Activated CD4-positive, alpha-beta T cell treated with anti-CD3 and anti-CD28 coated beads, Interleukin-2, Interleukin-6, amounts not matched to agents 100 ng/mL and 50 ng/mL, durations not matched to agents 16 hours and 8 hours (primary cell): Measurements from ENCODE around the gene LEMD1.
A peak's percentile ranks its signal among the peaks of the same experiment; 100 is the strongest.

Experiments
- DNase-seq: peaks from one replicate; pipeline ENCODE4 v3.0.0-alpha.2; 2020

Gene LEMD1

GRCh38 chr1:205421798-205422197 lies at the start of gene LEMD1:
Gene LEMD1, minus strand, starts transcription at chr1:205422056. Its CDS starts 1,520 bp downstream, at chr1:205420536.
- DNase-seq, result no peak

DNA sequence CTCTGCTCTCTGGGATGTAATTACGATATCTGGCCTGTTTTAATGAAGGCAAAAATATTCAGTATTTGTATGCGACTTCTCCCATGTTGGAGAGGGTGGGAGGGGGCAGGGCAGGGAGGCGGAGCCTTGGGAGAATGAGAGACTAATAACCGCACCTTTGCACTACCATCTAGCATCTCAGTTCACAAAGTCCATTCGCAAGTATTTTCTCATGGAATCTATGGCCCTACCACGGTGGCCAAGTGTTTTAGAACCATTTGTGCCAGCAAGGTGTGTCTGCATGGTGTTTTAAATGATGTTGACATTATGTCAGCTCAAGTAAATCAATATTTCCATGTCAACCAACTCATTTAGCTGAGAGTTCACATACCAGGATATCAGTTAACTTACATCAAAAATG lies 48.3 kb upstream of the LEMD1 start:
- DNase-seq, result no peak

DNA sequence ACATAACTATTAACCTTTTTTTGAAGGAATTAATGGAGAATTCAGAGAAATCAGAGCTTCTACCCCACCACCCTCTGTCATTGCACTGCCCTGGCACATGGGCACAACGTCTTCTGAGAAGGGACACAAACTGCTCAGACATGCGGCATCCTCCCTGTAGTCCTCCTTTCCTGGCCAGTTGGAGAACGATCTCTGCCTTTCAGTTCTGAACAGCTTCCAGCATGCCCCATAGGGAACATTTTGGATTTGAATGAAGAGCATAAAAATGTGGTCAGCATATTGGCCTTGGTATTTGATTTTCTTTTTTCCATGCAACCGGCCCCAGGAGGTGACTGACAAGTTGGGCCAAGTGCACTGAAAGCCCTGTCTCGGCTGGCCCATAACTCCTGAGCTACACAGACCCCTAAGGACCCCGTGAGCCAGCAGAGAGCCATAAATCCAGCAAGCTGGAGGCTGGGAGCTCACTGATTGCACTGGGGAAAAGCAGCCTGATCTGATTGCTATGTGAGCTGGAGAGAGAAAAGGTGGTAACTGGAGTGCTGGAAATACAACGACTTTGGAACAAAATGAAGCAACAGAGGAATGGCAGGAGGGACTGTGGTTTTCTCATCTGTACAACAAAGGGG lies 44.9 kb upstream of the LEMD1 start:
- DNase-seq, result no peak

GRCh38 chr1:205465392-205465791 lies 43.5 kb upstream of the LEMD1 start:
- DNase-seq, result no peak

- peak; percentile 38 for DNase-seq
These were observed 37.1 kb upstream of the LEMD1 start for GRCh38 chr1:205458777-205459566.

DNA sequence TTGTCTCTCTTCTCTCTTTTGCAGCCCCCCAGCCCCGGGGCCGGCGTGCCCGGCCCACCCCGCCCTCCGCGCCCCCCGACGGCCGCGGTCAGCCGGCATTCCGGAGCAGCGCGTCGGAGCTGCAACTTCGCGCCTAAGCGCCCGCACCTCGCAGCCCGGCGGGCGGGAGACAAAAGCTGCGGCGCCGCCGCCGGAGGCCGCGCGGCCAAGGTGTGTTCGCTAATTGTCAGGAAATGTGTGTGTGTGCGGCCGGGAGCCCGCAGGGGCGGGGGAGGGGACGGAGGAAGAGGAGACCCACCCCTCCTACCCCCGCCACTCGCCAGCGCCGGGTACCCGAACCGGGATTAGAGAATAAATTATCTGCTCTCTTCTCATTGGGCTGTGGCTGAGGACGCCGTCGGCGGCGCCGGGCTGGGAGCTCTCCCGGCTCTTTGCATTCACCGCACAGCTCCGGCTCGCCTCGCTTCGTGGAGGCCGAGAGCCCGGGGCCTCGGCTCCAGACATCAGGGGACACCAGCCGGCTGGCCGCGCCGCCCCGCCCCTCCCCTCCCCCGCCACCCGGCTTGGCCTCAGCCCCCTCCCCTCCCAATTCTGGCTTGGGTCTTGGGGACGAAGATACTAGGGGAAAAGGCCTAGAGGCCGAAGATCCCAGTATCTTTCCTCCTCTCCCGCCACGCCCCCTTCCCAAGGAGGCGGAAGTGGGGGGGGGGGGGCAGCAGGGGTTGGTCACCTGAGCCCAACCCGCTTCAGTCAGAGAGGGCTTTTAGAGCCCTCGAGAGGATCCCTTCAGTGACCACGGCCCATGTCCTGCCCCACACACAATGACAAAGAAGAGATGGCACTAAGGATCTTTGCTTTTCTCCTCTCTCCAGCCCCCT lies 35.3 kb upstream of the LEMD1 start:
- DNase-seq, result no peak

GRCh38 chr1:205456383-205456867 lies 34.6 kb upstream of the LEMD1 start:
- no peak for DNase-seq

- no peak for DNase-seq
These were observed 33.9 kb upstream of the LEMD1 start, which contains the start of gene BLACAT1 for GRCh38 chr1:205455581-205456382. Gene BLACAT1, minus strand, starts transcription at chr1:205456045.

DNA sequence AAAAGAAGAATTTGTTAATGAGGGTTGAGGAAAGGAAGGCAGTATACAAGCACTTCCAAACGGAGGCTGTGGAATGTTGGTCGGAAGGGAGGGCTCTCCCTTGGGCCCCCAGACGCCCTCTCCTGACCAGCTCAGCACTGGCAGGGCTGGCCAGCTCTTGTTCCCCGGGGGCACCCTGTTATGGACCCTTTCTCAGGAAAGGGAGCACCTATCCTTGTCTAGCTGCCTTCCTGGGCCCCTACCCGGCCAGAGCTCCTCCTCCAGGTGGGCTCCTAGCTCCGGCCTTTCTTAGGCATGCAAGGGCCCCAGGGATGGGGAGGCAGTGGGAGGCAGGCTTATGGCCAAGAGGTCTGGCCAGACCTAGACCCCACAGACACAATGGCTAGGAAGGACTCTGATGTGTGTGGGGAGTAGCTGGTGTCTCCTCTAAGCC lies 33.1 kb upstream of the LEMD1 start:
- DNase-seq, result no peak

DNA sequence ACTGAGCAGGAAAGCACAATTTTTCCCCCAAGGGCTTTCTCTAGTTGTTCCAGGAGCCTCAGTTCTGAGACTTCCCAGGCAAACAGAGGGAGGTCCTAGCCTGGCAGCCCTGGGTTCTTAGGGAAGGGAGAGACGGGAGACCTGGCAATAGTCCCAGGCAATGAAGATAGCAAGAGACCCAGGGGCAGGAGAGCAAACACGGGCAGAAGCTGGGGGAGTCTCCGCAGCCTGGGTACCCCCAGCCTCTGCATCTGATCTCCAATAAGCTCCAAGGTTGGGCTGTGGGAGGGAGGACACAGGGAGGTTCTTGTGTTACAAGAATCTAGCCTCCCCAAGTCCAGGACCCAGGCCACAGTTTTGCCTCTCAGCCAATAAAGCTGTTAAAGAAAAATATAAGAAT lies 31.6 kb upstream of the LEMD1 start:
- no peak for DNase-seq

DNA sequence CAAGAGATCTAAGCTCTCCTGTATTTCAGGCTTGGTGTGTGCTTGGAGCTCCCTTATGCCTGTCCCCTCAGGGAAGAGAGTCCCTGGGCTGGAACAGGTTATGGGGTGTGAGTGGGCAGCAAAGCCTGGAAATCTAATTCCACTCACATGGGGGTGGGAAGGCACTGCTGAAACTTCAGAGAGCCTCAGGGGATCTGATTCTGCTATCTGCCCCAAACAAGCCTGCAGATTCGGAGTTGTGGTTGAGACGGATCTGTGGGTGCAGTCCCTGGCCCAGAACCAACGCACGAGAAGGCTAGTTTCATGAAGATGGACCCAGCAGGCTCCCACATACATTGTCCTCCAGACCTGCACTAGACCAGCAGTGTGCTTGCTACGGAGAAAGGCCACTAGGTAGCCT lies 31.1 kb upstream of the LEMD1 start:
- DNase-seq, result no peak

DNA sequence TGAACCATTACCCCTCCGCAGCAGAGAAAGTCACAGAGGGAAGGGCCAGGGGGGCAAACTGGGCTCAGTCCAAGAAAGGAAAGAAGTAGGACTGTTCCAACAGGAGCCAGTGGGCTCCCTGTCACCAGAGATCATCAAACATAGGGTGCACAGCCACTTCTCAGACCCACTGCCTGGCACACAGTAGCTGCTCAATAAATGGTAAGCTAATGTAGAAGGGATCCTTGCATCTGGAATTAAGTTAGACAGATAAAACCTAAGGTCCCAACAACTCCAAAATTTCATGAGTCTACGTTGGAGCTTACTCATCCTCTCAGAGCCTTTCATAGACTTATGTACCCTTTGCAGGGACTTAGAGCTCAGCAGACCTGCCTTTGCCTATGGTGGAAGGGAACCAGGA lies 30.5 kb upstream of the LEMD1 start:
- DNase-seq, result no peak

DNA sequence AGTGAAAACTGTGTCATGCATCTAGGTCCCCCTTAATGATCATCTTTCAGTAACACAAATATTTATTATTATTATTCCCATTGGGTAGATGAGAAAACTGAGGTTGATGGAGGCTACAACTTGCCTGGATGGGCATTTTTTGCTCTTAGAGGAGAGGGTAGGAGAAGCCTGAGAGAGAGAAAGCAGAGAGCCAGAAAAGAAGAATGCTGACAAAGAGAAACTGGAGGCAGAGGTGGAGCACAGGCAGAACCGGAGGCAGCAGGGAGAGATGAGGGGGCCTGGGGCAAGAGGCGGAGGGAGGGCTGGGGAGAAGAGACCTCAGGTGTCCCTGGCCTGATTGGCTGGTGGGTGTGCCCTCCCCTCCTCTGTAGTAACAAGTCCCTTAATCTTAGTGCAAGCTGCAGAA lies 29.9 kb upstream of the LEMD1 start:
- no peak for DNase-seq

- no peak for DNase-seq
These were observed 29.3 kb upstream of the LEMD1 start for GRCh38 chr1:205451202-205451601.

DNA sequence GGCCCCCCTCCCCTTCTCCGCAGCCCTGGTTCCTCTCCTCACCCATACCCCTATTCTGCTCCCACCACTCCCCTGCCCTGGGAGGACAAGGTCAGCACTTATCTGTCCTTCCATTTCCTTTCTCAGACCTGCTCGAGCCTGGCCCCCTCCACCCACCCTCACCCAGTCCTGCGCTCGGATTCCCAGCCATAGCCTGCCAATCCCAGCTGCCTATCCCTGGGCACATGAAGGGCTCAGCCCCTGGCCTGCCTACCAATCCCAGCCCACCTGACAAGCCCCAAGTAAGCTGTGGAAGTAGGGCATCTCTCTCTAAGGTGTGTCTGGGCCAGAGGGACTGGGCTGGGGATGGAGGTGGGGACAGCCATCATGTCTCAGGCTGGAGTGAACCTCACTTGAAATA lies 28.6 kb upstream of the LEMD1 start:
- DNase-seq, result no peak

- DNase-seq, result peak; percentile 50
These were observed 28.0 kb upstream of the LEMD1 start for GRCh38 chr1:205449750-205450443.

DNA sequence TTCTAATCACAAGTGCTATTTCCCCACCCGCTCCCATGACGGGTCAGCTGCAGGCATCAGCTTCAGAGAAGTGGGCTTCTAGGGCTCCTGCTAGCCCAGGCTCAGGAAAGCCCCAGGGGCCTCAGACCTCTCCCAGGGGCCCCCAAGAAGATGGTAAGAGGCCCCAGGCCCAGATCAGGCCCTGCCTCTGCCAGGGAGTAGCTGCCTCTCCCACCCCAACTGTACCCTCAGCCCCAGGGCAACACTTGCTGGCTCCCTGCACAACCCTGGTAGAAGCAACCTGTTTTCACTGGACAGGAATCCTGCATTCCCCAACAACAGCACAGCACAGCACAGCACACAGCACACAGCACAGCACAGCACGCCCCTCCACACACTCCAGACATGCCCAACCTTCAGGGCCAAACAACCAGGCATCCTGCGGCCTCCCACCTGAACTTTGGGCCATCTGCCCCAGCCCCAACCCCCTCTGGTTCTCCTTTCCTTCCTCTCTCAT lies 27.4 kb upstream of the LEMD1 start:
- DNase-seq, result no peak

GRCh38 chr1:205448540-205449253 lies 26.8 kb upstream of the LEMD1 start:
- DNase-seq, result no peak

- no peak for DNase-seq
These were observed 25.8 kb upstream of the LEMD1 start for GRCh38 chr1:205447457-205448341.

GRCh38 chr1:205446828-205447227 lies 25.0 kb upstream of the LEMD1 start:
- DNase-seq, result no peak
